Brain pericyte (primary cell): ENCODE measurements around the gene CEP164.
"Not testable (repeated sequence)": the region's sequence is repeated elsewhere in the genome, so short reads cannot be mapped to it uniquely, and the experiment has no call there.

Source experiments
- DNase-seq: peaks from one replicate; pipeline ENCODE4 v3.0.0-alpha.2; 2012; ENCODE audit warnings: low read depth, low spot score

CEP164 gene

GRCh38 chr11:117392979-117393378, 65.3 kb downstream of the CEP164 start:
- DNase-seq, result no peak

DNA sequence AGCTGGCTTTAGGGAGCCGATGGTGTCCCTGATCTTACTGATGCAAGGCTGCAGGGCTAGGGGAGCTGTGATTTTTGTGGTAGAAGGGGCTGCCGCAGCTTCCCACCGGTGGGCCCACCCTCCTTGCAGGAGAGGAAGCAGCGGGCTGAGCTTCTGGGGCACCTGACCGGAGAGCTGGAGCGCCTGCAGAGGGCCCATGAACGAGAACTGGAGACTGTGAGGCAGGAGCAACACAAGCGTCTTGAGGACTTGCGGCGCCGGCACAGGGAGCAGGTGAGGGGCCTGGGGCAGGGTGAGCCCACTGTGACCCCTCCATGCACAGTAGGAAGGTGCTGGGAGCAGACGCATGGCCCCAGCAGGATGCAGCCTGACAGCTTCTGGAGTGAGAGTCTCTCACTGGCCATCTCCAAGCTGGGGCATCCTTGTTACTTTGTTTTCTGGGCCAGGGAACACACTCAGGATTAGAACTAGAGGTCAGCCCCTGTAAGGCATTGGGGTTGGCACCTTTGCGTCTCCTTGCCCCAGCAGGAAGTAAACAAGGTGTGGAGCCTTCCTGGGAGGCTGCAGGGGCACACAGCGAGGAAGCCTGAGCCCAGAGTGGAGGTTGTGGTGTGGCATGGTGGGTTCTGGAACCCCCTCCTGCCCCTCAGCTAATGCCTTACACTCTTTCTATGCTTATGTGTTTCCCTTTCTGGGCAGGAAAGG, 66.7 kb downstream of the CEP164 start:
- no peak for DNase-seq

- DNase-seq, result no peak
These were observed 67.8 kb downstream of the CEP164 start for GRCh38 chr11:117395476-117395875.

GRCh38 chr11:117396970-117397369, 69.3 kb downstream of the CEP164 start:
- no peak for DNase-seq

DNA sequence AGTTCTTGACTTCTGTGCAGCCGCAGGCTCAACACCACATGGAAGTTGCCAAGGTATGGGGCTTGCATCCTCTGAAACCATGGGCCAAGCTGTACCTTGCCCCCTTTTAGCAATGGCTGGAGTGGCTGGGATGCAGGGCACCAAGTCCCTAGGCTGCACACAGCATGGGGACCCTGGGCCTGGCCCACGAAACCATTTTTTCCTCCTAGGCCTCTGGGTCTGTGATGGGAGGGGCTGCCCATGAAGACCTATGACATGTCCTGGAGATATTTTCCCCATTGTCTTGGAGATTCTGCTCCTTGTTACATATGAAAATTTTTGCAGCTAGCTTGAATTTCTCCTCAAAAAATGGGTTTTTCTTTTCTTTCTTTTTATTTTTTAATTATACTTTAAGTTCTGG, 71.0 kb downstream of the CEP164 start:
- DNase-seq, result not testable (repeated sequence)

DNA sequence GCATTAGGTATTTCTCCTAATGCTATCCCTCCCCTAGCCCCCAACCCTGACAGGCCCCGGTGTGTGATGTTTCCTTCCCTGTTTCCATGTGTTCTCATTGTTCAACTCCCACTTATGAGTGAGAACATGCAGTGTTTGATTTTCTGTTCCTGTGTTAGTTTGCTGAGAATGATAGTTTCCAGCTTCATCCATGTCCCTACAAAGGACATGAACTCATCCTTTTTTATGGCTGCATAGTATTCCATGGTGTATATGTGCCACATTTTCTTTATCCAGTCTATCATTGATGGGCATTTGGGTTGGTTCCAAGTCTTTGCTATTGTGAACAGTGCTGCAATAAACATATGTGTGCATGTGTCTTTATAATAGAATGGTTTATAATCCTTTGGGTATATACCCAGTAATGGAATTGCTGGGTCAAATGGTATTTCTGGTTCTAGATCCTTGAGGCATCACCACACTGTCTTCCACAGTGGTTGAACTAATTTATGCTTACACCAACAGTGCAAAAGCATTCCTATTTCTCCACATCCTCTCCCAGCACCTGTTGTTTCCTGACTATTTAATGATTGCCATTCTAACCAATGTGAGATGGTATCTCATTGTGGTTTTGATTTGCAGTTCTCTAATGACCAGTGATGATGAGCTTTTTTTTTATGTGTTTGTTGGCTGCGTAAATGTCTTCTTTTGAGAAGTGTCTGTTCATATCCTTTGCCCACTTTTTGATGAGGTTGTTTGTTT, 71.6 kb downstream of the CEP164 start:
- DNase-seq, result not testable (repeated sequence)

DNA sequence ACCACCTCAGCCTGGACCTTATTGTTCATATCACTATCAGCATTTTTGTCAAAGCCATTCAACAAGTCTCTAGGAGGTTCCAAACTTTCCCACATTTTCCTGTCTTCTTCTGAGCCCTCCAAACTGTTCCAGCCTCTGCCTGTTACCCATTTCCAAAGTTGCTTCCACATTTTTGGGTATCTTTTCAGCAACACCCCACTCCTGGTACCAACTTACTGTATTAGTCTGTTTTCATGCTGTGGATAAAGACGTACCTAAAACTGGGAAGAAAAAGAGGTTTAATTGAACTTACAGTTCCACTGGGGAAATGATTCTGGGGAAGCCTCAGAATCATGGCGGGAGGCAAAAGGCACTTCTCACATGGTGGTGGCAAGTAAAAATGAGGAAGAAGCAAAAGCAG, 78.2 kb downstream of the CEP164 start:
- not testable (repeated sequence) for DNase-seq

DNA sequence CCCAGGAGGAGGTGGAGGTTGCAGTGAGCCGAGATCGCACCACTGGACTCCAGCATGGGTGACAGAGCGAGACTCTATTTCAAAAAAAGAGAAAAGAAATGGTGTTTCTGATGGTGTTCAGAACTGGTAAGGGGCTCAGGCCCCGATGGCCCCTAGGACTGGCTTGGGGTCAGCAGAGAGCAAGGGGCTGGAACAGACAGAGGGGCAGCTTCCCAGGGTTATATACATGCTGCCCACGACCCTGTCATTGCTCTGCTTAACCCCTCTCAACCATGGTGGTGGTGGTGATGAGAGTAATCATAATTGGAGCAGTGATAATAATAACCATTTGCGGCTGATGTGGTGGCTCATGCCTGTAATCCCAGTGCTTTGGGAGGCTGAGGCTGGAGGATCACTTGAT, 79.4 kb downstream of the CEP164 start:
- no peak for DNase-seq

DNA sequence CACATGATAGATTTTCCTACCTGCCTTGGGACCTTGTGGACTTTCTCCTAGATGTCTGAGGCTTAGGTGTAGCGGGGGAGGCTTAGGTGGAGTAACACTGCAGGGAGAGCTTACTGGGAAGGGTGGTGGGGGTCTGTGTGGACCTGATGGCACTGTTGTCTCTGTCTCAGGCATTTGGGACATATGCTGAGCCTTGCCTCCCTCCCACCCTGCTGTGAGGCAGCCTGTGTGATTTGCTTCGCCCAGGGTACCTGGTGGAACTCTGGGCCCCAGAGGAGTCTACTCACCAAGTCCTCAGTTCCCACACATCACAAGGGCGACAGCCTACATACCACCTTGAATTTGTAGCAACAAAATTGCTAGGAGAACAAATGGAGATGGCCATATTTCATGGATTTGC, 80.7 kb downstream of the CEP164 start:
- no peak for DNase-seq

DNA sequence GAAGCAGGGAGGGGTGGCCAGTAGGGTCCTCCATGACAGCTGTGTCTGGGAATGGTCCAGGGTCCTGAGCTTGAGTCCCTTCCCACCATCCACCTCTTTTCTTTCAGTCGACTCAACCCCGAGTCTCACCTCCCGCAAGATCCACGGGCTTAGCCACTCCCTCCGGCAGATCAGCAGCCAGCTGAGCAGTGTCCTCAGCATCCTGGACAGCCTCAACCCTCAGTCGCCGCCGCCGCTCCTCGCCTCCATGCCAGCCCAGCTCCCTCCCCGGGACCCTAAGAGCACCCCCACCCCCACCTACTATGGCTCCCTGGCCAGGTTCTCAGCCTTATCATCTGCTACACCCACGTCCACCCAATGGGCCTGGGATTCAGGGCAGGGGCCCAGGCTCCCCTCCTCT, 81.9 kb downstream of the CEP164 start:
- no peak for DNase-seq

DNA sequence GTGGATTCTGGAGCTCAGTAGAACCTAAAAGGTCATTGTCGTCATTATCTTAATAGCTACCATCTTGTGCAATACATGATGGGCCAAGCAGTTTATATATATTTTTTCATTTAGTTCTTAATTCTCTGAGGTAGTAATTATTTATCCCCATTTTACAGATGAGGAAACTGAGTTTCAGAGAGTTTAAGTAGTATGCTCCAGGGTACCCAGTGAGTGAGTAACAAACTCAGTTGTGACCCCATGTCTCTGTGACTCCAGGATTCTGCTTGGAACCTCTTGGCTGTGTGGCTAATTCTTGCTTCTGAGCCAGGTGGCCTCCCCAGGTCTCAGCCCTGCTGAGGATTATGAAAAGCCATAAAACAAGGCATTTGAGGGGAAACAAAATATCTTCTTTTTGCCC, 82.6 kb downstream of the CEP164 start:
- DNase-seq, result no peak

- DNase-seq, result no peak
These were observed 83.4 kb downstream of the CEP164 start for GRCh38 chr11:117410861-117411710.

DNA sequence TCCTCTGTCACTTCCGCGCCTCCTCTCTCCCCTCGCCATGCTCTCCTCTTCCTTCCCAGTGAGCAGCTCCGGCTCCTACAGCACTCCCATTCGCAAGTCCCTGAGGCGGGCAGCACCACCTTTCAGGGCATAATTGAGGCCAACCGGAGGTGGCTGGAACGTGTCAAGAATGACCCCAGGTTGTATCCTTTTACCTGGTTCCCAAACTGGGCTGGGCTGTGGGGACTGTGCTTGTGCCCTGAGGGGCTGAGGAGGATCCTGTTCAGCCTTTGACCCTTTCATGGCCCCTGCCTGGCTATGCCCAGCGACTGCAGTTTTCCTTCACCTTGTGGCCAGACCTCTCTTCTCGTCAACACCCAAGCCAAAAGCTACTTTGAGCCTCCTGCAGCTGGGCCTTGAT, 84.1 kb downstream of the CEP164 start:
- no peak for DNase-seq

- no peak for DNase-seq
These were observed 84.5 kb downstream of the CEP164 start for GRCh38 chr11:117412176-117412575.

DNA sequence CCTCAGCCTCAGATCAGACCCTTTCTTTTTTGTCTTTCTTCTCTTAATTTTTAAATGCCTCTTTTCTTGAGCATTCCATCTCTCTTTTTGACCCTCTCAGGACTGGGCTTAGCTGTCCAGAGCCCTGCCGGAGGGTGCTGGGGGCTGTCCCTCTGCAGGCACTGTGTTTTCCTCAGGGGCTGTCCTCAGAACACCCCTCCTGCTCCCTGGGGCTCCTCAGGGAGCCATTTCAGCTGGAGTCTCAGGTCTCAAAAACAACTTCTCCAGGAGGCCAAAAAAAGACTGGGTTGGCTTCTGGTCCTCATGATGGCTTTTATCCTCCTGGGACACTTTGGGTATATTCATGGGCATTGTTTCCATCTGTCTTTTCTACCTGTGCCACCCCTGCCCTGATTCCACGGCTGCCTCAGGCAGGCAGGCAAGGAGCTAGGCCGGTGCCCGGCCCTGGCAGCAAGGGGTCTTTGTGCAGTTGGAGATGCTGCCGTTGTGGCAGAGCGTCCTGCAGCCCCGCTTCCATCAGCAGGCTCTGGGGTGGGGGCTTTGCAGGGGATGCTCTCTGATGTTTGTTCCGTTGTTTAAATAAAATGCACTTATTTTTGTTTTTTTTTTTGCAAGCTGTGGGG, 85.1 kb downstream of the CEP164 start:
- no peak for DNase-seq

GRCh38 chr11:117413616-117414015, 86.0 kb downstream of the CEP164 start:
- no peak for DNase-seq

- no peak for DNase-seq
These were observed 87.1 kb downstream of the CEP164 start for GRCh38 chr11:117414724-117415123.

DNA sequence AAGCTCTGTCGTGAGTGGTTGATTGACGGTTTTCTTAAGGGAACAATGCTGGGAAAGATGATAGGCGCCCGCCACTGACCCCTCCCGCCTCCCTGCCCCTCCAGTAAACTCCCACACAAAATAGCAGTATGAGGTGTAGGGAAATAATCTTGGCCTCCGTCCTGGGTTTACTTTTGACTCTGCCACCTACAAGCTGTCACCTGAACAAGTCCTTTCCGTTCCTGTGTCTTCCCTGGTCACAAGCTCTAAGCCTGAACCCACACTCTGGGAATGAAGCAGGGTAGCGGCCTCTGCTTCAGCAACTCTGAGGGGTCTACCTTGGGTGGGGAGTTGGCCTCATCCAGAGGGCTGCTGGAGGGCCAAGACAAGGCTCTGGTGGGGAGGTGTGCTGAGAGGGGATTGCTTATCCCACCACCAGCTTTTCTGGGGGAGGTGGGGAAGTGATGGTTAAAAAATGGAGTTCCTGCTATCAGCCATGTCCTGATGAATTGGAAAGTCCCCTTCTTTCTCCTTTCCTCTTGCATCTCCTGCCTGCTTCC, 87.8 kb downstream of the CEP164 start:
- no peak for DNase-seq

GRCh38 chr11:117417342-117417741, 89.7 kb downstream of the CEP164 start:
- DNase-seq, result no peak

DNA sequence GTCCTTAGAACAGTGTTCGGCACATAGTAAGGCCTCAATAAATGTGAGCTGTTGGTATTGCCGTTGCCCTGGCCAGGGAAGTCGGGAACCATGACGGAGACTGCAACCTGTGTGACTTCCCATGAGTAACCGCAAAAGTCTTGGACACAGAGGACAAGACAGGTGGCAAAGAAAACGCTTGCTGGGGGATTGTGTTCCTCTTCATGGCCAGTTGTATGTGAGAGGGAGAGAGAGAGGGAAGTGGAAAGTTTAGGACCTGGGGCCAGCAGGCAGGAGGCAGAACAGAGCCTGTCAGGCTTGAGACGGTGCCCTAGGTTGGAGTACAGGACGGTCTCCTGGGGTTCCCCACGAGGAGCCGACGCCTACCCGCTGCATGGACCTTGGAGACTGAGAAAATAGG, 90.2 kb downstream of the CEP164 start:
- DNase-seq, result no peak

DNA sequence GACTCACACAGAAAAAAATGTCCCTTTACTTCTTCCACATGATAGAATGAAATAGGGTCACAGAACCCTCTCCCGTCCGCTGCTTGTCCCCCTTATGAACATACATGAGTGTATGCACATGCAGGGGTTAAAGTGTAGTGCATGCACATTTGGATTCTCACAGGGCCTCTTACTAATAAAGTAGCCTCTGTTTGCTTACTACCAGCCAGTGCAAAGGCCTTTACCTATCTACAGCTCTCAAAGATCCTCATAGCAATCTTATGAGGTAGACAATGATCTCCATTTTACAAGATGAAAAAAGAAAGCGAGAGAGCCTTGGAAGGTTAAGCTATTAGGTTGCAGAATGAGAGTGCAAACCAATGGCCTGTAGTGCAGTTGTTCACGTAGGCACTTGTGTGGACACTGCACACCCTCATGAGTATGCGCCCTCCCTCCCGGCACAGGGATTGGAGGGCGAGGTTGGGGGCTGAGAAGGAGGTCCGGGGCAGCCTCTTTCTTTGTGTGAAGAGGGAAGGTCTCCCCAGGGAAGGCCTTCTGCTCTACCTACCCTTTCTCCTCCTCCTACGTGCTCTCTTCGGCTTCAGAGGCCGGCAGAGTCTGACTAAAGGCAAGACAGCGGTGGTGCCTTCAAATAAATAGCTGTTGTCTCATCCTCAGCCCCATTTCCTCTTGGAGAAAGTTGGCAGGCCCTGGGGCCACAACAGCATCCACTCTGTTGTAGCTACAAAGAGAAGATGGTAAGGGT, 91.3 kb downstream of the CEP164 start:
- no peak for DNase-seq
